NCI-H2196 treated with DMSO at 0.1 percent for 48 hours (cell line): ENCODE data around the gene ATXN10.

Experiments
- DNase-seq: peaks from one replicate; lab custom pipeline; 2025; ENCODE audit not compliant: unreplicated experiment; lab: John Stamatoyannopoulos, UW

ATXN10 gene

GRCh38 chr22:45752036-45752435 lies 80.4 kb downstream of the ATXN10 start:
- no peak for DNase-seq

GRCh38 chr22:45754822-45755221 lies 83.2 kb downstream of the ATXN10 start:
- DNase-seq: no peak

GRCh38 chr22:45756558-45756957 lies 84.9 kb downstream of the ATXN10 start:
- DNase-seq: no peak

DNA sequence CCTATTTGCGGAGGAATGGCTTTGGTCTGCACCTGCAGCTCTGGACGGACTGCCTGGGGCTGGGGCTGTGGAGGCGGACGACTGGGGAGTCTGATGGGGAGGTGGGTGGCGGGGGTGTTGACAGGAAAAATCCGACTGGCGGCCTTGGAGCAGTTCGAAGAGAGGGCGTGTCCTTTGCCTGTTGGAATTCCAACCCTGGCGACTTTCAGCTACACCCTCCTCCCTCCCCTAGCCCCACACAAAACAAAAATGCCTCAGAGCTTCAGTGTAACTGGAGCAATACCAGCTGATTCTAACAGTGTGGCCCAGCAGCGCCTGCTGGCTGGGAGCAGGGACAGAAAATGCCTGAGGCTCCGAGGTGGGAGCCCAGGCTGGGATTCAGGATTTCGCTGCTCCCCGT lies 85.4 kb downstream of the ATXN10 start:
- DNase-seq: no peak

GRCh38 chr22:45757936-45758335 lies 86.3 kb downstream of the ATXN10 start:
- no peak for DNase-seq

DNA sequence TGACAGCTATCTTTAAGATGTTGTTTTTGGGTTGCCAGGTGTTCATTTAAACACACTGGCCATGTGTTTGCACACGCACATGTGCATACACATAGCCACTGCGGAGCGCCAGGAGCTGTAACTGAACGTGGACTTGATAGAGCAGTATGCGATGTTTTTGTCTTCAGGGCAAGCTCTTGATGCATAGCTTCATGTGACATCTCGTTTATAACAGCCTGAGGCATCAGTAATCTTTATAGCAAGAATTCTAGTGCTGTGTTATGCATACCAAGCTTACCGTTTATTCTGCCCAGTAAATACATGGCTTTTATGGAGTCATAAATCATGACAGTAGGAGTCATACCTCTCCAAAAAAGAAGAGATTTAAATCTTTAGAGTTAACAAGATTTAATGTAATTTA lies 87.0 kb downstream of the ATXN10 start:
- no peak for DNase-seq

- DNase-seq: no peak
Observed at GRCh38 chr22:45760682-45761081, 89.0 kb downstream of the ATXN10 start.

- DNase-seq: no peak
Observed at GRCh38 chr22:45762545-45763235, 91.1 kb downstream of the ATXN10 start.

GRCh38 chr22:45763236-45763624 lies 91.6 kb downstream of the ATXN10 start:
- DNase-seq: no peak

GRCh38 chr22:45768490-45768889 lies 96.9 kb downstream of the ATXN10 start:
- DNase-seq: no peak

DNA sequence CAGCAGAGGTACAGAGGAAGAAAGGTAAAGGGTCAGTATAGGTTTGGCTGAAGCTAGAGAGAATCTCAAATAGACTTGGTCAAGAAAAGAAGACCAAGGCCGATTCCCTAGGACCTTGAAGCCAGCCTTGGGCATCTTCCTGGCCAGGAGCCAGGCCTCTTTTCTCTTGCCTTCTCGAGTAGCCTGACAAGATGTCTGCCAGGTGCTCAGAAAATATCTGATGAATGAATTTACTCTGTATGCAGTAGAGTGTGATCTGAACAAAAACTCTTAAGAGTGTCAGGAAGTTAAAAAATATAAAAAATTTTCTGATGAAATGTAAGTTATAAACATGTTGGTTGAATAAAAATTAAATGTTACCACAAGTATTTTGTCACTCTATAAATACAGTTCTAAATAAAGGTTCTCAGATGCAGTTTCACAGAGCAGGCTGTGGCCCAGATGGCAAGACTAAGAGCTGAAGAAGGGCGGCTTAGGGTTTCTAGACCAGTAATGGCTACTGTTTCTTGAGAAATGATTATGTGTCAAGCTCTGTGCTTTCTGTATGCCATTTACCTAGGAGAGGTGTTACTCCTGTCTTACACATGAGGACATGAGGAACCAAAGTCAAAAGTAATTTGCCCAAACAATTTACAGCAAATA lies 98.1 kb downstream of the ATXN10 start:
- DNase-seq: no peak

DNA sequence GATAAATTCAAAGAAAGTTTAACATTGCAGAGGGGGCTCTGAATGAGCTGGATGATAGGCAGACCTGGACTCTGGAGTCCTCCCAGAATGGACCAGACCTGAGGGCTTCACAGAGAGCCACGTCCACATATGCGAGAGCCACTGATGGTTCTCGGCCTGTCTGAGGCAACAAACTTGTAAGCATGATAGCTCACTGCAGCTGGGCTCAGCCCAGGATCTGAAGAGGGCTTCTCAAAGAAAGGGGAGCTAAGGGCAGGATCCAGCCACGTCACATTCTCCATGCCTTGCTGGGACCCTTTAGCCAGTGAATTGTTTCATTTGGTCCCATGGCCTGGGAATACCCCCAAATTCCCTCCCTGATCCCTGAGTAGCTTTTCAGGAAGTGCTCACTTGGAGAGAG lies 98.9 kb downstream of the ATXN10 start:
- DNase-seq: no peak

GRCh38 chr22:45771057-45771456 lies 99.4 kb downstream of the ATXN10 start:
- no peak for DNase-seq

DNA sequence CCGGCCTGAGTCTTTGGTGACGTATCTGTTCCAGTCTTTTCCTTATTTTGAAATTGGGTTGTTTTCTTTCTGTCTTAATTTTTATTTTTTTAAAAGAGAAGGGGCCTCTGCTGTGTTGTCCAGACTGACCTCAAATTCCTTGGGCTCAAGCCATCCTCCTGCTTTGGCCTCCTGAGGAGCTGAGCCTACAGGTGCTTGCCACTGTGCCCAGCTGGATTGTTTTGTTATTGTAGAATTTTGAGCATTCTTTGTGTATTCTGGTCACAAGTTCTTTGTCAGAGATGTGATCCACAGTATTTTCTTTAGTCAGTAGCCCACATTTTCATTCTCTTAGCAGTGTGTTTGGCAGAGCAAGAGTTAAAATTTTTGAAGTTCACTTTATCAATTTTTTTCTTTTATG lies 100.1 kb downstream of the ATXN10 start:
- no peak for DNase-seq

- no peak for DNase-seq
Observed at GRCh38 chr22:45772743-45773142, 101.1 kb downstream of the ATXN10 start.

GRCh38 chr22:45774001-45774670 lies 102.5 kb downstream of the ATXN10 start:
- no peak for DNase-seq

GRCh38 chr22:45775062-45775461 lies 103.4 kb downstream of the ATXN10 start:
- DNase-seq: no peak

DNA sequence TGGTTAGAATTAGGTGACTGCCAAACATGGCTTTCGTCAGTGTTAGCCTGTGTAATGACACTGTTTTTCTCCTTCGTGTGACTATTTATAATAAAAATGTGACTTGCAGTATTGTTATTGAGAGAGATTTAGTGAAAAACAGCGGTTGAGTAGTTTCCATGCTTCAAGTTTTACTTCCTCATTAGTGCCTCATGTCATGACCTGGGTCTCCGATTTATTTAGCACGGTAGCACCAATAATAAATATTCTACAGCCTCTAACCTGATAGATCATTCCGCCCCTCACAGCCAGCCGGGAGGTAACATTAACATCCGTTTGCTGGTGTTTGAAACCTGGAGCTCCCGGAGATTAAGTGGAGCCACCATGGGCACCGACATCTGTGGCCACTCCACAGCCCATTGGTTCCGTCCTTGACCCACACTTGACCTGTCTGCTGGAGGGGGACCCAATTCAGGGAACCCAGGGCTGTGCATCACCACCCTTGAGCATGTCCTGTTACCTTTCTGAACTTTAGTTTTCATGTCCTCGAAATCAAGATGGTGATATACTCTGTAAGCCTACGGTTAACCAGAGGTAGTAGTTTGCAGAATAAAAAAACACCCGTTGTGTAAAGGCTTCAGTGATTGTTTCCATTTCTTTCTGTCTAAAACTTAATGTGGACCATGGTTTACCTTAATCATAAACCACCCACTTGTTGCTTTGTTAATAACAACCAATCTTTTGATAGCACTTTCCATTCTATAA lies 104.1 kb downstream of the ATXN10 start:
- no peak for DNase-seq

- DNase-seq: no peak
Observed at GRCh38 chr22:45776313-45776585, 104.6 kb downstream of the ATXN10 start.

DNA sequence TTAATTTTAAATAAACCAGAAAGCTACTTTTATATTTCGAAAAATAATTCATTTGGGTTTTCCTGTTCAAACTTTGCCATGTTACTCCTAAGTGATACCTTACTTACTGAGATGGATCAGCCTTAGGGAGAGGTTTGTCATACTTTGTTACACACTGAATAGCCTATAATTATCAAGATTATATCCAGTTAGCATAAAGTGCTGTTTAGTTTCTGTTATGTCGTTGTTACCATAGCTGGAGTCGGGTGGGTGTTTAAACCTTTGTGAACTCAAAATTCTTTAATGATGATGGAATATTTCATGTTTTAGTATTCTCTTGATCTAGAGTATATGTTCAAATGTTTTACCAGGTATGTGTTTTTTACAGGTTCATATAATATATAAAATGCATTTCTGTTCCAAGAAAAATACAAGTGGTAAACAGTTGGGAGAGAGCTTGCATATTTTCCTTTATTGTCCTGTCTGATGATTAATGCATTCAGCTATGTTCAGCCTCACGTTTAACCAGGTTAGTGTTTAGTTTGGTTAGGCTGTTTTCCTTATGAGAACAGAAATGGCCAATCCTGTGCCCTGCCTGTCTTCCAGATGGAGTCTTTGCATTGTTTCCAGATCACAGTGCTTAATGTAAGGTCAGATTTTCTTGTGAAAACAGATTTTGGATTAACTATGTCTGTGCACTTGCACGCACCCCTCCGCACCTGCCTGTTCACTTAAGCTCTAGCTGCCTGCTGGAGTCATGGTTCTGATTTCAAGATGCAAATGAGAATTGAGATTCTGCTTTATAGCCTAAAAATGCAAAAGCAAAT lies 105.6 kb downstream of the ATXN10 start:
- DNase-seq: no peak

DNA sequence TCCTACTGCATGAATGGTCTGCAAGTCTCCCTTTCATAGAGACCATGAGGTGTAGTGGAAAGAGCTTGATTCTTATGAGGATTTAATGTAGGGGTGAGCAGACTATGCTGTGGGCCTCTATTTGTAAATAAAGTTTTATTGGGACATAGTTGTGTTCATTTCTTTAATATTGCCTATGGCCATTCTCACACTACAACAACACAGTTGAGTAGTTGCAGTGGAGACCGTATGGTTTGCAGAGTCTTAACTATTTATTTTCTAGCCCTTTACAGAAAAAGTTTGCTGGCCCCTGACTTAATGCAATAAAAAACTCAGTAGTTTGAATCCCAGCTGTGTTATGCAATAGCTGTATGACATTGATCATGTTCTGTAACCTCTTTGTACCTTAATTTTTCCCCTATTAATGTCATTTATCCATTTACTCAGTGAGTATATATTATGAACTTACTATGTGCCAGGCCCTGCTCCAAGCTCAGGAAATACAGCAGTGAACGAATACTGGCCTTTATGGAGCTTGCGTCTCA lies 106.3 kb downstream of the ATXN10 start:
- no peak for DNase-seq
